Smooth muscle cell (in vitro differentiated cells): ENCODE results near the gene FAM89A. TPM values are rescaled to one million over a fixed set of nuclear protein-coding genes. Genes with fewer than 3 reads are reported as not detected.
A peak's percentile ranks its signal among the peaks of the same experiment; 100 is the strongest.

Source experiments
- DNase-seq: peaks from one replicate; lab custom pipeline; 2025; ENCODE audit not compliant: unreplicated experiment; lab: John Stamatoyannopoulos, UW
- H2AFZ ChIP-seq: fragments of 200-600 bp; sonication (generic); 2 replicates; pipeline ENCODE4 v1.6.0; 2016; ENCODE audit warnings: antibody characterized with exemption, low read depth, mild to moderate bottlenecking
- H3F3A ChIP-seq: fragments of 200-600 bp; sonication (generic); 2 replicates; pipeline ENCODE4 v1.6.0; 2017; ENCODE audit warnings: antibody characterized with exemption, low read depth
- H3K27ac ChIP-seq: fragments of 200-600 bp; sonication (generic); 2 replicates; pipeline ENCODE4 v1.5.1; 2016; ENCODE audit warnings: low read depth, mild to moderate bottlenecking
- H3K27me3 ChIP-seq: fragments of 200-600 bp; sonication (generic); 2 replicates; pipeline ENCODE4 v1.6.1; 2016; ENCODE audit warnings: low read depth, mild to moderate bottlenecking
- H3K36me3 ChIP-seq: fragments of 200-600 bp; sonication (generic); 2 replicates; pipeline ENCODE4 v1.5.1; 2016; ENCODE audit warnings: low read depth
- H3K4me1 ChIP-seq: fragments of 200-600 bp; sonication (generic); 2 replicates; pipeline ENCODE4 v1.5.1; 2016; ENCODE audit warnings: low read depth
- H3K4me2 ChIP-seq: fragments of 200-600 bp; sonication (generic); 2 replicates; pipeline ENCODE4 v1.6.0; 2016; ENCODE audit warnings: mild to moderate bottlenecking
- H3K4me3 ChIP-seq: fragments of 200-600 bp; sonication (generic); 2 replicates; pipeline ENCODE4 v1.5.1; 2016; ENCODE audit warnings: mild to moderate bottlenecking
- H3K79me2 ChIP-seq: fragments of 200-600 bp; sonication (generic); 2 replicates; pipeline ENCODE4 v1.6.0; 2016; ENCODE audit warnings: low read depth, mild to moderate bottlenecking
- H3K9ac ChIP-seq: fragments of 200-600 bp; sonication (generic); 2 replicates; pipeline ENCODE4 v1.6.0; 2016; ENCODE audit warnings: low read depth
- H3K9me3 ChIP-seq: fragments of 200-600 bp; sonication (generic); replicated peaks from 2 replicates; pipeline ENCODE4 v1.5.1; 2016; ENCODE audit warnings: low read depth
- H4K20me1 ChIP-seq: fragments of 200-600 bp; sonication (generic); 2 replicates; pipeline ENCODE4 v1.6.0; 2016; ENCODE audit warnings: low read depth
- CTCF ChIP-seq: fragments of 200-600 bp; sonication (generic); IDR thresholded peaks from 2 replicates; pipeline ENCODE4 v1.5.1; 2017; ENCODE audit warnings: borderline replicate concordance, mild to moderate bottlenecking, antibody characterized with exemption; ENCODE audit not compliant: insufficient read depth, poor library complexity, severe bottlenecking
- WGBS: methylation state at CpG from one replicate; pipeline ENCODE4 v1.1.7; 2016; ENCODE audit warnings: low lambda C conversion rate; 5-methylcytosine and 5-hydroxymethylcytosine counted together
- polyA plus RNA-seq: library from polyadenylated mRNA; unstranded; fragments of >200 nt; fragmentation: Nextera tagmentation; extraction: Ambion mirVana; gene quantifications from 2 replicates; pipeline ENCODE4 v1.2.1, GENCODE V29; 2016
- total RNA-seq: library from RNA; depleted of rRNA; stranded (reverse); fragments of >200 nt; gene quantifications from 2 replicates; pipeline ENCODE4 v1.2.3, GENCODE V29; 2014

FAM89A gene
- total and polyA plus RNA-seq, 2 experiments from 2014 or later, result 34.9 to 45.3 TPM

GRCh38 chr1:231065510-231066241, 25.6 kb upstream of the FAM89A start:
- H3K4me2 ChIP-seq, result no peak overlapping the region
- WGBS, result 51% methylated on average over 11 of the region's 11 CpGs
- H3K27ac ChIP-seq, result no peak overlapping the region
- H3K9ac ChIP-seq, result no peak overlapping the region
- no peaks in the 10 kb centered on the region for H3K79me2 ChIP-seq
- no peaks in the 10 kb centered on the region for H4K20me1 ChIP-seq
- no peaks in the 10 kb centered on the region for H3K36me3 ChIP-seq
- H3K9me3 ChIP-seq, result no peaks in the 10 kb centered on the region
- no peak for TF ChIP-seq CTCF
- H3K4me3 ChIP-seq, result no peak overlapping the region
- no peaks in the 10 kb centered on the region for H3K27me3 ChIP-seq
- H3K4me1 ChIP-seq, result no peaks in the 10 kb centered on the region
- no peak for DNase-seq
- no peaks in the 10 kb centered on the region for H3F3A ChIP-seq
- no peak overlapping the region for H2AFZ ChIP-seq

- no peak overlapping the region for H3K4me2 ChIP-seq
- DNase-seq, result no peak
- no peak overlapping the region for H3K4me3 ChIP-seq
- H3F3A ChIP-seq, result no peaks in the 10 kb centered on the region
- no peaks in the 10 kb centered on the region for H3K36me3 ChIP-seq
- no peak overlapping the region for H3K9ac ChIP-seq
- no peak for TF ChIP-seq CTCF
- H2AFZ ChIP-seq, result no peak overlapping the region
- no peak overlapping the region for H3K27ac ChIP-seq
- H3K9me3 ChIP-seq, result no peaks in the 10 kb centered on the region
- no peaks in the 10 kb centered on the region for H4K20me1 ChIP-seq
- H3K27me3 ChIP-seq, result no peaks in the 10 kb centered on the region
- H3K79me2 ChIP-seq, result no peaks in the 10 kb centered on the region
- WGBS, result 97% methylated on average over 3 of the region's 3 CpGs
- no peaks in the 10 kb centered on the region for H3K4me1 ChIP-seq
These were observed 24.4 kb upstream of the FAM89A start for GRCh38 chr1:231064418-231064817.

- H3K27me3 ChIP-seq, result no peaks in the 10 kb centered on the region
- H3K27ac ChIP-seq, result peak overlapping the region; percentile 64
- H2AFZ ChIP-seq, result no peak overlapping the region
- WGBS, result 91% methylated on average over 6 of the region's 6 CpGs
- H3K4me2 ChIP-seq, result no peak overlapping the region
- no peaks in the 10 kb centered on the region for H3K9me3 ChIP-seq
- no peak overlapping the region for H3K9ac ChIP-seq
- no peak overlapping the region for H3K4me3 ChIP-seq
- no peaks in the 10 kb centered on the region for H3K4me1 ChIP-seq
- H3K36me3 ChIP-seq, result no peaks in the 10 kb centered on the region
- no peak for DNase-seq
- no peaks in the 10 kb centered on the region for H3K79me2 ChIP-seq
- no peaks in the 10 kb centered on the region for H4K20me1 ChIP-seq
- no peaks in the 10 kb centered on the region for H3F3A ChIP-seq
- TF ChIP-seq CTCF, result no peak
These were observed 23.3 kb upstream of the FAM89A start for GRCh38 chr1:231063331-231063730.
